Tibial nerve (tissue), 4 donors: ENCODE measurements around the gene PFN3.

Experiments used
- EP300 ChIP-seq, 2 donors: sonication (generic); formaldehyde crosslinking; IDR thresholded peaks; one replicate each; pipeline ENCODE4 v1.6.1; 2017; ENCODE audit warnings: antibody characterized with exemption in 2 of 2, mild to moderate bottlenecking in 1 of 2
- POLR2A ChIP-seq, 2 donors: fragments of 450-650 bp; IDR thresholded peaks; one replicate each; pipeline ENCODE4 v1.6.1; 2017; ENCODE audit warnings: antibody characterized with exemption in 2 of 2, mild to moderate bottlenecking in 2 of 2, moderate library complexity in 2 of 2
- TF ChIP-seq, protein P1 (sequence below), 5 experiments: fragments of 200-600 bp in 3 of 5; fragments of 450-650 bp in 2 of 5; sonication (generic) in 3 of 5; IDR thresholded peaks; one replicate each; pipeline ENCODE4 v1.5.1; 2016 to 2019; ENCODE audit warnings: antibody characterized with exemption in 5 of 5, mild to moderate bottlenecking in 3 of 5, moderate library complexity in 2 of 5

DNA sequence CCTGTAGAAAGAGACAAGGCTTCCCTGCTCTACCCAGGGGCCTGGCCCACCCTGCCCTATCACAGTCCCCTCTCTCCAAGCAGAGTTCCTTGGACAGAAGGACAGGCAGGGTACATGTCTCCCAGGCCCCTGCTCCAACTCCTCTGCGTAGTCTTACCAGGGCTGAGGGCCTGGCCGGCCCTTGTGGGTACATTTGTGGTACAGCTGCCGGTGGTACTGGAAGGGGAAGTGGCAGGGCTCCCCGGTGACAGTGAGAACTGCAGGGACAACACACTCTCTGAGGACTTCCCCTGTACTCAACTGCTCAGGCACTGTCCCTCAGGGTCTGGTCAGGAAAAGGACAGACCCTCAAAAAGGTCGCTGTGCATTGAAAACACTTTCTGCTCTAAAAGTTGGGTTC, 5.3 kb upstream of the PFN3 start:
- TF ChIP-seq, protein P1, sequence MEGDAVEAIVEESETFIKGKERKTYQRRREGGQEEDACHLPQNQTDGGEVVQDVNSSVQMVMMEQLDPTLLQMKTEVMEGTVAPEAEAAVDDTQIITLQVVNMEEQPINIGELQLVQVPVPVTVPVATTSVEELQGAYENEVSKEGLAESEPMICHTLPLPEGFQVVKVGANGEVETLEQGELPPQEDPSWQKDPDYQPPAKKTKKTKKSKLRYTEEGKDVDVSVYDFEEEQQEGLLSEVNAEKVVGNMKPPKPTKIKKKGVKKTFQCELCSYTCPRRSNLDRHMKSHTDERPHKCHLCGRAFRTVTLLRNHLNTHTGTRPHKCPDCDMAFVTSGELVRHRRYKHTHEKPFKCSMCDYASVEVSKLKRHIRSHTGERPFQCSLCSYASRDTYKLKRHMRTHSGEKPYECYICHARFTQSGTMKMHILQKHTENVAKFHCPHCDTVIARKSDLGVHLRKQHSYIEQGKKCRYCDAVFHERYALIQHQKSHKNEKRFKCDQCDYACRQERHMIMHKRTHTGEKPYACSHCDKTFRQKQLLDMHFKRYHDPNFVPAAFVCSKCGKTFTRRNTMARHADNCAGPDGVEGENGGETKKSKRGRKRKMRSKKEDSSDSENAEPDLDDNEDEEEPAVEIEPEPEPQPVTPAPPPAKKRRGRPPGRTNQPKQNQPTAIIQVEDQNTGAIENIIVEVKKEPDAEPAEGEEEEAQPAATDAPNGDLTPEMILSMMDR (IDR thresholded peaks at IDR 0.05) = no peak
- no peak for TF ChIP-seq POLR2A (IDR thresholded peaks at IDR 0.05)
- TF ChIP-seq EP300 (IDR thresholded peaks at IDR 0.05) = no peak
